ENCODE measurements around the gene GAPT.

GAPT gene

DNA sequence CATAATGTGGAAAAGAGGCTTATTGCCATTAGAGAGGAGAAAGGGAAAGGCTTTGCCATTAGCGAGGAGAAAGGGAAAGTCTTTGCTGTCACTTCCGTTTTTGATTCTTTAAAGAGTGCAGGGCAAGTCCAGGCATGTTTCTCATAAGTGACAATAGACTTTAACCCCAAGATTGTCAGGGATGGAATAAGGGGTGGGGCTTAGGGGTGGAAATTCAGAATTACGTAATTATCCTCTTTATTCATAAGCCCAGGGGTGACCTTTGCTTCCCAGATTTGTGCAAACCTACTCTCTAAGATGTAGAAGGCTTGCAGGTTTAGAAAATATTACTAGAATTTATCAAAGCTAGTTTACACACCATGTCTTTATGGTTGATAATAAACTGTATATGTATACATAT lies 29.1 kb upstream of the GAPT start:
- peak; percentile 53 to 68 (median 59) for DNase-seq

DNA sequence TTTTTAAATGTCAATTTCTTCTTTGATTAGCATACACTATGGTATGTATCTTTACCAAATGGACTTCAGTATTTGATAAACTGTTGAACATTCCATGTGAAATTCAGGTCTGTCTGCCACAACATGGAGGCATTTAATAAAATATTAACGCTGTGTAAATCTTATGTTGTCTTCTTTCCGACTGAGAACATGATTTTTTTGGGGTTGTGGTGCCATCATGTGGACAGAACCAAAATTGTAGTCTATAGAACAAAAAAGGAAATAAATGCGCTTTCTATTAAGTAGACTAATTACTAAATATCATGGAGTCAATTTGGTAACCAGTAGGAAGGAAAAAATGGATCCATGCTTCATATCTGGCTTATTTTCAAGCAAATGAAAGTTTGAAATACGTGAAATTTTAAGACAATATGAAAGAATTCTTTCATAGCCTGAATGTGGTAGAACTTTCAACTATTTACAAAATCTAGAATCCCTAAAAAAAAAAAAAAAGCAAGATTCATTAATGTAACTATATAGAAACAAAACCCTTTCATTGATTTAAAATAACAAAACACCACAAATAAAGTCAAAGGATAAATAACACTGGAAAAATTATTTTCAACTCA lies 28.5 kb upstream of the GAPT start:
- peak; percentile 62 to 82 (median 78) for DNase-seq

DNA sequence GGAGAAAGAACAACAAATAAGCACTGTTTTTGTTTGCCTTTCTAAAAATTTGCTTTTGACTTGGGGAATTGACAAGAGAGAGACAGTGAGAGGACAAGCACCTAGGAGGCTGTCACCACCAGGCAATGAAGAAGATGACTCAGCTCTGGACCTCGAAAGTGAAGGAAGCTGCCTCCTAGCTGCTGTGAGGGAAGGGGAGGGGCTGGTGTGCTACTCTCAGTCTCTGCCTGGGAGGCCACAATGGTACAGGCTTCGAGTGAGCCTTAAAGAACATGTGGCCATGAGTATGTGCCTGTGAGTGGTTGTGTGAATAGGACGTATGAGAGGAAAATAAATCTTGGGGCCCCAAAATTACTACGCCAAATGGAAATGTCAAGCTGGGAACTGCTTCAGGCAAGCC lies 24.3 kb upstream of the GAPT start:
- DNase-seq = peak; percentile 65 to 72 (median 70)

DNA sequence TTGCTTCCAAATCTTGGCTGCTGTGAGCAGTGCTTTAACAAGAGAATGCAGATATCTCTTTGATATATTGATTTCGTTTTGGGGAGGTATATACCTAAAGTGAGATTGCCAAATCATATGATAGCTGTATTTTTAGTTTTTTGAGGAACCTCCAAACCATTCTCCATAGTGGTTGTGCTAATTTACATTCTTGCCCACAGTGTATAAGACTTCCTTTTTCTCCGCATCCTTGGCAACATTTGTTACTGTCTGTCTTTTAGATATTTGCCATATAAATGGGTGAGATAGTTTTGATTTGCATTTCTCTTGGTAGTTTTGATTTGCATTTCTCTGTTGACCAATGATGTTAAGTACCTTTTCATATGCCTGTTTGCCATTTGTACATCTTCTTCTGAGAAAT lies 21.3 kb upstream of the GAPT start:
- peak; percentile 34 to 57 (median 43) for DNase-seq

DNA sequence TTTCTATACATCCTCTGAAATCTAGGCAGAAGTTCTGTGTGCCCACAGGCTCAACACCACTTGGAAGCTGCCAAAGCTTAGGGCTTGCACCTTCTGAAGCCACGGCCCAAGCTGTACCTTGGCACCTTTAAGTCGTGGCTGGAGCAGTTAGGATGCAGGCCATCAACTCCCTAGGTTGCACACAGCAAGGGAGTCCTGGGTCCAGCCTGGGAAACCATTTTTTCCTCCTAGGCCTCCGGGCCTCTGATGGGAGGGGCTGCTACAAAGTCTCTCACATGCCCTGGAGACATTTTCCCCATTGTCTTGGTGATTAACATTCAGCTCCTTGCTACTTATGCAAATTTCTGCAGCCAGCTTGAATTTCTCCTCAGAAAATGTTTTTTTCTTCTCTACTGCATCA lies 15.8 kb upstream of the GAPT start:
- DNase-seq = no peak

DNA sequence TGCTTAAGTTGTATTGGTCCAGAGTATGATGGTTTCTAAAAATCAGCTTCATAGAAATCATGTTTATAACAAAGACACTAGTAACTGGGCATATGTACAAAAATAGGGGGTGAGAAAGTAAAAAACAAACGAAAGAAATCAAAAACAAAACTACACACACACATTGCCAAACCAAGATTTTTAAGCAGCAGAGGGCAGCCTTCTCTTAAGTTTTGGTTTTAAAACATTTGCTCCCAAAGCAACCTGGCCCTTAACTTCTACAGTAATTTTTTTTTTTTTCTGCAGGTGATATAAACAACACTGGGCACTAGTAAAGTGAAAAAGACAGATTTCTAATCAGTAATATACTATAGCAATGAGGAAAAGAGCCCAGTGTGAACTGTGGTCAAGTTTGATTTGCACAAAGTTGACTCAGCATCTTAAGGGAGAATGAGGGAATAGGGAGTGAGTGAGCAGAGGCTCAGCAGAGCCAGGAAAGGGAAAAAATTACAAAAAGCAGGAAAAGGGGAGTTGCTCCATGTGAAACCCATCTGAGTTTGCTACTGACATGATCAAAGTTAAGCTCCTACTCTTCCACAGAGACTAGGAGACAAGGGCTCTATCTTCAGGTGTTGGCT lies 13.4 kb upstream of the GAPT start:
- DNase-seq = peak; percentile 43 to 49 (median 46)

DNA sequence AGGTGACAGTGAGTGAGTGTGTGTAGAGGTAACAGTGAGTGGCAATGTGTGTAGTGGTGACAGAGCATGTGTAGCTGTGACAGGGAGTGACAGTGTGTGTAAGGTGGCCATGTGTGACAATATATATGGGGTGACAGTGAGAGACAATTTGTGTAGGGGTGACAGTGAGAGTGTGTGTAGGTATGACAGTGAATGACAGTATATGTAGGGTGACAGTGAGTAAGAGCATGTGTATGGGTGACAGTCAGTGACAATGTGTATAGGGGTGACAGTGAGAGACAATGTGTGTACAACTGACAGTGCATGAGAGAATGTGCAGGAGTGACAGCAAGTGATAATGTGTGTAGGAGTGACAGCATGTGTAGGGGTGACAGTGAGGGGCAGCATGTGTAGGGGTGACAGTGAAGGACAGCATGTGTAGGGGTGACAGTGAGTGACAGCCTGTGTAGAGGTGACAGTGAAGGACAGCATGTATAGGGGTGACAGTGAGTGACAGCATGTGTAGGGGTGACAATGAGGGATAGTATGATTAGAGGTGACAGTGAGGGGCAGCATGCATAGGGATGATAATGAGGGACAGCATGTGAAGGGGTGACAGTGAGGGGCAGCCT lies 10.1 kb upstream of the GAPT start:
- DNase-seq = no peak

DNA sequence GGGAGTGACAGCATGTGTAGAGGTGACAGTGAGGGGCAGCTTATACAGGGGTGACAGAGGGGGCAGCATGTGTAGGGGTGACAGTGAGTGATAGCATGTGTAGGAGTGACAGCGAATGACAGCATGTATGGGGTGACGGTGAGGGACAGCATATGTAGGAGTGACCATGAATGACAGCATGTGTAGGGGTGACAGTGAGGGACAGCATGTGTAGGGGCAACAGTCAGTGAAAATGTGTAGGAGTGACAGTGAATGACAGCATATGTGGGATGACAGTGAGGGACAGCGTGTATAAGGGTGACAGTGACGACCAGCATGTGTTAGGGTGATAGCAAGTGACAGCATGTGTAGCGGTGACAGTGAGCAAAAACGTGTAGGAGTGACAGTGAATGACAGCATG lies 9.4 kb upstream of the GAPT start:
- no peak for DNase-seq

DNA sequence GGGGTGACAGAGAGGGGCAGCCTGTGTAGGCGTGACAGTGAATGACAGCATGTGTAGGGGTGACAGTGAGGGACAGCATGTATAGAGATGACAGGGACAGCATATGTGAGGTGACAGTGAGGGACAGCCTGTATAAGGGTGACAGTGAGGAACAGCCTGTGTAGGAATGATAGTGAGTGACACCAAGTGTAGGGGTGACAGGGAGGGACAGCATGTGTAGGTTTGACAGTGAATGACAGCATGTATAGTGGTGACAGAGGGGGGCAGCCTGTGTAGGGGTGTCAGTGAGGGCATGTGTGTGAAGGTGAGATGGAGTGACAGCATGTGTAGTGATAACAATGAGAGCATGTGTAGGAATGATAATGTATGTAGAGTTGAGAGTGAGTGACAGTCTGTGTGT lies 8.7 kb upstream of the GAPT start:
- no peak for DNase-seq

DNA sequence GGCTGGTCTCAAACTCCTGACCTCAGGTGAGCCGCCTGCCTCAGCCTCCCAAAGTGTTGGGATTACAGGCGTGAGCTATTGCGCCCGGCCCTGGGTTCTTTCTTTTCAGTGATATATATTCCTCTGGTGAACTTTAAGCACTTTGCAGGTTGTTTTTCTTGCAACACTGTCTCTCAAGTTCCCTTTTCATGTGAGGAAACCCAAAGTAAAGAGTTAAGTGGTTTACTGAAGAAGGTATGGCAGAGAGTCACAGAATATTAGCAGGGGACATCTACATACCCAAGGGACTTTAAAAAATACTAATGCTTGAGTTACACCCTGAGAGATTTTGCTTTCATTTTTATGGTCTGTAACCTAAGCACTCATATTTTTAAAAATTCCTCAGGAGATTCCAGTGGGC lies 6.7 kb upstream of the GAPT start:
- no peak for DNase-seq

DNA sequence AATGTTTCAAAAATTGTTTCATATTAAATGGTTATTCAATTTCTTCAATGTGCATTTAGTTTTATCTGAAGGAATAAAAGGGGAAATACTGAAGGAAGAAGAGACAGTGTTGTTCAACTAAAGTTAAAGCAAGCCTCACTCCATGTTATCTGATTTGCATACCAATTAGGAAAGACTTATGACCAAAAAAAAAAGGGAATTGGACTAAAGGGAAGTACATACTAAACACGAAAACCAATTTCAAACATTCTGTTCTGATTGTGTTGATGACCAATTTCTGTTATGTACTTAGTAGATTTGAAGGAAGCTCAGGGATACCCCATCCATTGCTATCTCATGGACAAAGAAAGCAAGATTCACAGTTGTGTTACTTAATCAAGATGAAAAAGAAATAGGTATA lies 4.9 kb upstream of the GAPT start:
- DNase-seq = peak; percentile 32 to 79 (median 74)

DNA sequence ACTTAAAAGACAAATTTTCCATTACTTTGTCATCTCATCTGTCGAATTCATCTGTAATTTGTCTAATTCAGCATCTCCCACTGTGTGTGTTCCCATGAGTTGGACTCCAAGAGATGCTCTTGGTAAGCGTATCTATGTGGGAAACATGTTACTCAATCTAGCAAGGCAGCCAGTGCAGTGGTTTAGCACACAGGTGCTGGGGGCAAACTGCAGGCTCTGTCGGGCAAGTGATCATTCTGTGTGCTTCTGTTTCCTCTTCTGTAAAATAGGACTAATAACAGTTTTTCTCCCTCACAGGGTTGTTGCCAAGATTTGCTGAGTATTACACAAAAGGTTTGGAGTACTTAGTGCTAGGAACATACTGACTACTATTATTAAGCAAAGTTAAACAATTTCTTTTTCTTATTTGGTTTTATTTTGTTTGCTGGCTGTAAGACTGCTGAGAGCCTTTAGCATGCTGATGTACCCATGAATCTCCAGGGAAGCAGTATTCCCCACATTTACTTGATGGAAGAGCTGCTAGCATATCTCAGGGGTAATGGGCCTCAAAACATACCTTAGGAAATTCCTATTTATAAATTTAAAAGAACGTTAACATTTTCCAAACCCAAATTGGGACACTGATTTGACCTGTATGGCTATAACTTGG lies 709 bp upstream of the GAPT start:
- DNase-seq = no peak

DNA sequence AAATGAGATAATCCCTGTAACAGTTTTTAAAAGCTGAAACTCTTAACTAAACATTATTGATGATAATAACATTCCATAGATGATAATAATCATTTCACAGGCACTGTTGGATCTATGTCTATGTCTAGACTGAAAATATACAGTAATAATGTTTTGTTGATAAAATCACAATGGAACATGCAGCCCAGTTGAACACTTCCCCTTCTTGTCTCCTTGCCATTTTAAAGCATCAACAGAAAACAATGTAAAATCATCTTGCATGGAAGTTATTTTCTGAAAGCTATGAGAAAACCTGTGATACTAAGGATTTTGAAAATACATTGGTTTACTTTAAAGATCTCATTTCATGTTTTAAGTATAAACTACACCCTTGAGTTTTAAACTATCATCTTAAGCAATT lies 1.9 kb downstream of the GAPT start:
- DNase-seq = no peak

DNA sequence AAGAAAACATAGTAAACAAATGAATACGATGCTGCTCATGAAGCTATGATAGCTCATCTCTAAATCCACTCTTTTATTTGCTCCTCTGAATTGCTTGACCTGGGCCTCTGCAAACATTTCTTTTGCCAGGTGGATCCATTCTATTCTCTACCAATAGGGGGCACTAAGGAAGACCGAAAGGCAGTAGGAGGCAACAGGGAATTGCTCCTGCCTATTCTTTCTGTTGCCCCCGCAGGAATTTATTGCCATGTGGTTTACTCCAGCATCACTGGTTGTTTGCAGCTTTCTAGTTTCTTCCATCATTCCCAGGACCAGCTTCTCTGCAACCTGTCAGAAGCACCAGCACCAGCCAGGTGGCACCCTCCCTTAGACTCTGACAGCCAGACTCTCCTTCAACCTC lies 5.3 kb downstream of the GAPT start:
- no peak for DNase-seq

DNA sequence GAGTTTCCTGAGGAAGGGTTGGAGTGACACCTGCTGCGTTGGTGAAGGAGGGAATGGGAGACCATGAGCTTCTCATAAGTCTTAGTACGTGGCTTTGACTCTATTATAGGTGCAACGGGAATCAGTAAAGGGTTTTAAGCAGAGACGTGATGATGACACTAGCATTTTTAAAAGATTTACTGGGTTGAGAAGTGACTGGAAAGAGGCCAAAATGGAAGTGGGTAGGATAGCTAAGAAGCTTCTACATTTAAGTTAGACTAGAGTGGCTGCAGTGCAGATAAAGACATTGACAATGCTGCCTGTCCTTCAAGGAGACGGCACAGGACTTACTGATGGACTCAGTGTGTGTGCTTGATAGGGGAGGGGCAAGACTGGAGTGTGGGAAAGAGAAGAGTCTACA lies 6.2 kb downstream of the GAPT start:
- no peak for DNase-seq

DNA sequence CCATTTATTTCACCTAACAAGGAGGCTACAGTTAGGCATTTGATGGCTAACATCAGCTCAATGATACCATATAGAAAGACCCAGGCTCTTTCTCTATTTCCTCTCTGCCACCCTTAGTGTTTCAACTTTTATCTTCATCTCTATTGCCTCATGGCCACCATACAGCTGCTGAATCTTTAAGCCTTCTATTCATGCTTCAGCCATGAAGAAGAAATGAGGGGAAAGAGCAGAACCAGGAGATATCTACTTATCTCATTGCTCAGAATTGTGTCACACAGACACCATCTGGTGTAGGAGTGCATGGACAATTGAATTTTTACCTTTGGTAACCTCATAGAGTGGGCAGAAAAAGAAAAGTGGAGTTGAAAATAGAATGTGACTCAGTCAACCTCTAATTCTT lies 6.7 kb downstream of the GAPT start:
- DNase-seq = no peak

DNA sequence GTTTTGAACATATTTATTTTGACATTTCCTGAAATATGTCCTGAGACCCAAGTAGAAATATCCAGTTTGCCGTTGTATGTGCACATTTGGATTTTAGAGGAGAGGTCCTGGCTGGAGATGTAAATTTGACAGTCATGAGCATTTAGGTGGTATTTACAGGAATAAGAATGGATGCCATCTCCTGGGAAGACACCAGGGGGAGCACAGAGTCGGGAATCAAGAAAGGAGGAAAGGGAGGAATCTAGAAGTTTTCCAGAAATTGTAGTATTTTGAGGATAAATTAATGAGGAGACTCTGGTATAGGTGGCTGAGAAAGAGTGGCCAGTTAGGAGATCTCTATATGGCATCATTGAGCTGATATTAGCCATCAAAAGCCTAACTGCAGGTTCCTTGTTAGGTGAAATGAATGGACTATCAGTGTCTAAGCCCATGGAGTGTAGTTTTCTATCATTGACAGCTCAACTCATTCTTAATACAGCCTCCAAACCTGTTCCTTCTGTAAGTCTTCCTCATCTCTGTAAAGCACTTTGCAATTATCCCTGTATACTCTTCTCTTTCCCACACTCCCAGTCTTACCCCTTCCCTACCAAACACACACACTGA lies 7.2 kb downstream of the GAPT start:
- DNase-seq = peak; percentile 35 to 60 (median 52)

DNA sequence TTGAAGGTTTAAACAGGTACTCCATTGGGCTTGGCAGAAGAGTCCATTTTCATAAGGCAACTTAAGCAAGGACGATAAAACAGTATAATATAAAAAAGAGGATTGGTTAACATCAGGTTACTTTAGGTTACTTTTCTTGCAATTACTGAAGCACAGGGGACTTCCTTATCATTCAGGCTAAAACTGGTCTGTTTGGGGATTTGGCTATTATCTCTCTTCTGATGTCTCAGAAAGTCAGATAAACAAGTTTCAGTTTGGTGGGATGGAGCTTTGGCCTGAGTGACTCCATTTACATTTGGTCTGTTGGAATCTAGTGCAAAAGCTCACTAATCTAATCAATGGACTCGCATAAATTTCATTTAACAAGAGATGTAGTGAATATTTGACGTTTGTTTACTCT lies 8.0 kb downstream of the GAPT start:
- DNase-seq = no peak

DNA sequence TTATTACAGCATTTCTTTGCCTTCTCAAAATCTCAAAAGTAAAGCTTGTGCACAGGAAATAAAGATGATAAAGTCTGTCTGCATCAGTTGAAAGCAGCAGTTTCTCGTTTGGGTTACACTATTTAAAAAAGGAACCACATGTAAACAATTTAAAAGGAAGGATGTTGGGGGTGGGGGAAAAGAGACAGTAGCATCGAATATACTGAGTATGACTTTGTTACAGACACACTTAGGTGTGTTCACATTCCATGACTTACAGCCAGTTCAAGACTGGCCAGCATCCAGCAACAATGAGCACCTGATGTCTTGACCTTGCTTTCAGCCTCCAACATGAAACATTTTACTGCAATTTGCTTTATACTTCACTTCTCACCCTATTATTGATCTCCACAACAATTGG lies 8.7 kb downstream of the GAPT start:
- no peak for DNase-seq

DNA sequence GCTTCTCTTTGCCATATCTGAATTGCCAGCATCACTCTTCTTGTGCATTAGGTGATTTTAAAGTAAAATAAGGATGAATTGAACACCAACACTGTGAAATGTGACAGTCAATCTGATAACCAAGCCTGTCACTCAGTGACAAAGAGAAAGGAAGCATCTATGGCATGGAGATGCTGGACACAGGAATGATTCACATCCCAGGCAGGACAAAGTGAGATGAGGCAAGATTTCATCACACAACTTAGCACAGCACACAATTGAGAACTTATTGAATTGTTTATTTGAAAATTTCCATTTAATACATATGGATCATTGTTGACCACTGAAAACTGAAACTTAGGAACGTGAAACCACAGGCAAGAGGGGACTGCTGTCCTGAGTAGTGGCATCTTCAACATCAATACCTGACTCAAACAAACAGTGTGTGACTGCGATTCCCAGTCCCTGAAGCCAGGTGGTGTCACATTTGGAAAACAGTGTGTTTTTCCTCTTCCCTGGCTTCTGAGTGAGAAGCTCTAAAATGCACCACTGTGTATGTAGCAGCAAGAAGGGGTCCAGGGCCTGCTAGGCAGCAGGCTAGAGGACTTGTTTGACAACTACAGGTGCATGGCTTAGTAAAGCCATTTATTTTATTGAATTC lies 10.7 kb downstream of the GAPT start:
- DNase-seq = no peak

DNA sequence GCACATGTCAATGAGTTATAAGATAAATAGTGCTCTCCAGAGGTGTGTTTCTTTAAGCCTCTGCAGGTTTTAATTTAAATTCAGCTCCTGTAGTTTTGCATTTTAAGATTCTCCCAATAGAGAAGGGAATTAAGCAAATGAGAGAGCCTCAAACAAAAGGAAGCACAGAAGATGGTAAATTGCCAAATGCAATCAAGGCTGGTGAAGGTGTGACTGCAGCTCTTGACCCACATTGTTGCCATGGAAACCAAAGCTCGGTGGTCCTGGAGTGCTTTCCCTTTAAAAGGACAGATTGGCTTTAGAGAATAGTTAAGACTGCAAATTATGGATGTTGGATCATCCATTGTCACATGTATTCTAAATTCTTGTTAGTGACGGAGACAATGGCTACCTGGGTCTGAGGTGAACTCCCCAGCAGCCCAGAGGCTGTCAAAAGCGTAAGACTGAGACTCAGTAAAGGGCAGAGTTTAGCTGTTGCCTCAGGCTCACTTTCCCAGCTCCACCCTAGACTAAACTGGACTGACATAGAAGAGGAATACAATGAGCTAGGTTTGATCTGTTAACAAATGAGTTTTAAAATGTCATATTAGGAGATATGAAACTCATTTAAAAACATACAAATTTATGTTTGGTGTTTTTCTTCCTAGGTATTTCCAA lies 12.3 kb downstream of the GAPT start:
- DNase-seq = no peak

DNA sequence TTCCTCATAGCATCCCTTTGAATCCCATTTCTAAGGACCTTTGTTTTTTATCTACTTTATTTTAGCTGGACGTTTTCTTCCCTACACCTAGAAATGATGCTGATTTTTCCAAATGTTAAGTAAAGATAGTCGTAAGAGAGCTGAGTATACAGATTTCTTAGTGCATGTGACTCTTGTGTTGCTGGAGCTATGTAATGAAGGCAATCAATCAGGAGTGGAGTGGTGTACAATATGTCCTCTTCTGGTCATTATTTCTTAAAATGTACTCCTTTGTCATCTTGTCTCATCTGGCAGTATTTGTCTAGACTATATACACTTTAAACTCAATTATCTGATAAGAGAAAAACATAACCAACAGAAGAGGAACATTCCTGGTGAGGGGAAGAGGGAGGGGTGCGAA lies 13.5 kb downstream of the GAPT start:
- no peak for DNase-seq

DNA sequence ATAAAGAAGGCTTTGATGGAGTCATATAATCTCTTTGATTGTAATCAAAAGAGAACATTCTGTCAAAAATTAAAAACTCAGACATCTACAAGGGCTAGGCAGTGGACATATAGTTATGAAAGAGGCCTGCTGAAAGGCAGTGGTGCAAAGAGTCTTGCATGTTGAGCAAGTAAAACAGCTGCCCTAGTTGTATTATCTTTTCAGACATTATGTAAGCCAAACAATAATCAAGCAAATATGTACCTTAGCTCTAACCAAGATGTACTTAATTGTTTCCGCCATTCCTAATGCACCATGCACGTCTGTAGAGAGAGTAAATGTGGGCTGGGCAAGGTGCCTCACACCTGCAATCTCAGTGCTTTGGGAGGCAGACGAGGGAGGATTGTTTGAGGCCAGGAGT lies 14.3 kb downstream of the GAPT start:
- DNase-seq = no peak
